SW480 (cell line): Measurements from ENCODE around the gene DUS2.

Experiments used
- DNase-seq: peaks from one replicate; pipeline ENCODE4 v3.0.0-alpha.2; 2016; ENCODE audit warnings: low spot score

DUS2 gene

DNA sequence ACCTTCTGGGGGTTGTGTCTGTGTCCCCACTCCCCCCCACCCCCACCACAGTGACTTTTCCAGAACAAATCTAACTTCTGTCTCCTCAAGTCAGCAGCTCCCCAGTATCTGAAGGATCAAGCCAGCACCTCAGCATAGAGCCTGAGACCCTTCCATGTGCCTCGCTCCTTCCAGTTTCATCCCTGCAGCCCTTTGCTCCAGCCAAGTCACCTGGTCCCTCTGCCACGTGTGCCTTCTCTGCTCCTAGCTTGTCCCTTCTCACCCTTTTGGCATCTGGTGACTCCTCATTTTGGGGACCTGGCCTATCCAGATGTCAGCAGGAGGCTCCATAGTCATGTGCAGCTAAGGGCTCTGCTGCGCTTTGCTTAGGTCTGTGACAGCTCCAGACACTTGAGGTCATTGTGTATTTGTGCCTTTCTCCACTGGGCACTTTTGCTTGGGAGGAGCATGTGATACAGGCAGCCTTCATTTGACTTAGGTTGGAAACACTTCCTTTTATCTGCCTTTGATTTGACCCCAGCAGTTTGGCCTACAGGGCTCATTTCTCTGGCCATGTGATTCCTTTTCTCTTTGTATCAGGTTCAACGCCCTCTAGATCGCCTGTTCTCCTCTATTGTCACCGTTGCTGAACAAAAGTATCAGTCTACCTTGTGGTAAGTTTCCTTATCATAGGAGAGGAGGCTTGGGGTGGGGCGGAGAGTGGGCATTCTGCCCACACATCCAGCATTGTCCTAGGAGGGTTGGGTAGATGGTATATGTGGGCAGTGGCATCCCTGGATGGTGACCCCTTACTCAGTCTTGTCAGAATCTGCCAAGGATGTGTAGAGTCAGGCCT, 55.0 kb downstream of the DUS2 start:
- no peak for DNase-seq

DNA sequence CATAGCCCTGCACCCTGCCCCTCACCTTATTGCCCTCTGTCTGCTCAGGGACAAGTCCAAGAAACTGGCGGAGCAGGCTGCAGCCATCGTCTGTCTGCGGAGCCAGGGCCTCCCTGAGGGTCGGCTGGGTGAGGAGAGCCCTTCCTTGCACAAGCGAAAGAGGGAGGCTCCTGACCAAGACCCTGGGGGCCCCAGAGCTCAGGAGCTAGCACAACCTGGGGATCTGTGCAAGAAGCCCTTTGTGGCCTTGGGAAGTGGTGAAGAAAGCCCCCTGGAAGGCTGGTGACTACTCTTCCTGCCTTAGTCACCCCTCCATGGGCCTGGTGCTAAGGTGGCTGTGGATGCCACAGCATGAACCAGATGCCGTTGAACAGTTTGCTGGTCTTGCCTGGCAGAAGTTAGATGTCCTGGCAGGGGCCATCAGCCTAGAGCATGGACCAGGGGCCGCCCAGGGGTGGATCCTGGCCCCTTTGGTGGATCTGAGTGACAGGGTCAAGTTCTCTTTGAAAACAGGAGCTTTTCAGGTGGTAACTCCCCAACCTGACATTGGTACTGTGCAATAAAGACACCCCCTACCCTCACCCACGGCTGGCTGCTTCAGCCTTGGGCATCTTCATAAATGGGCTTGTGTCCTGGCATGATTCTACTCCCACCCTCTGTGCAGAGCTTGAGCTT, 55.8 kb downstream of the DUS2 start:
- no peak for DNase-seq

DNA sequence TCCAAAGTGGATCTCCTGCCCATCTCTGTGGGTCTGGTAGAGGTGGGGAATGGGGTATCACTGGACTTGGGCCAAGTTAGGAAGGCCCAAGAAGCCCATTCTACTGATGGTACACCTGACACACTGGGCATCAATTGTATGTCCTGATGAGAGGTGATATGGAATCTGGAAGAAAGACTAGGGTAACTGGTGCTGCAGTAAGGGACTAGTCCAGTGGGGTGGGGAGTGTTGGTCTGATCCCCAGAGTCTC, 56.2 kb downstream of the DUS2 start:
- DNase-seq = no peak

GRCh38 chr16:68079626-68080344, 56.7 kb downstream of the DUS2 start:
- peak; percentile 72 for DNase-seq

GRCh38 chr16:68081861-68082628, 59.0 kb downstream of the DUS2 start:
- no peak for DNase-seq

DNA sequence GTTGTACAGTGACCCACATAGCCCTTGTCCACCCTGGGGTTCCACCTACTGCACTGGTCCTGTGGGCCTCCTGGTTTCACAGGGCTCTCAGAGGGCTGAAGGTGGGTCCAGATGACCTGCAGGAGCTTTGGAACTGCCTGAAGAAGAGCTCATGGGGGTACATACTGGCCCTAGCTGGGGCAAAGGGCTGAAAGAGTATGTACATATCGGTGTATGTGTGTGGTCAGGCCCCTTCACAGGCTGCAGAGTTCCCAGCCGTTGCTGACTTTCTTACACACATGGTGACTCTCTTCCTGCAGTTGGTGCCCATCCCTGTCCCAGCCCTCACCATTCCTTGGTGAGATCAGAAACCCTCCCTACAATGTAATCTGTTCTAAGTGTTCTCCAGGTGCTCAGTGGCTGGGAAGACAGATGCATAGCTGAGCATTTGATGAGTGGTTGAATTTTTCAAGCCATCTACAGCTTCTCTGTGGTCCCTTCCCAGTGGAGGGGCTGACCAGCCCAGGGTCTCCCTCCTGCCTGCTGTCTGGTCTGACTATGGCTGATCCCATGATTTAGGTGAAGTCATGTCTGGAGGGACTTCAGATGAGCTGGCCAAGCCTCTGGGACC, 59.6 kb downstream of the DUS2 start:
- no peak for DNase-seq

DNA sequence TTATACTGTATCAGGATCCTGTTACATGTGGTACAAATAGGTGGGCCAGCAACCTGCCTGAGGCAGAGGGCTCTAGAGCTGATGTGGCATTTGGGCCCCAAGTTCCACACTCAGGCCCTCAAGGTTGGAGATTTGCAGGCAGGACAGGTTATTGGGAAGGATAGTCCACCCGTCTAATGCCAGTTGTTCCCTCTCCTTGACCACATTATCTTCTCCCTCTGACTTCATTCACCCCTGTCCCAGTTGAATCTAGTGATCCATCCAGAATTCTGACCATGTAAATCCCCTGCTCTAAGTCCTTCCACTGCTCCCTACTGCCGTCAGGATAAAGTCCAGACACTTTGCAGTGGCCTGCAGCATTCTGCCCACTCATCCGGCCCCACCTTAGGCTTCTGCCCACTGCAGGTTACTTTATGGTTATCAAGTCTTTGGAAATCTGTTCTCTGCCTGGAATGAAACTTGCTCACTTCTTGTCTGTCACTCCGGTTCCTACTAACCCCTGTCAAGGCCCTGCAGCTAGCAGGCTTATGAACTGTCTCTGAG, 60.2 kb downstream of the DUS2 start:
- no peak for DNase-seq

- peak; percentile 62 for DNase-seq
Observed at GRCh38 chr16:68083861-68084503, 60.9 kb downstream of the DUS2 start.

DNA sequence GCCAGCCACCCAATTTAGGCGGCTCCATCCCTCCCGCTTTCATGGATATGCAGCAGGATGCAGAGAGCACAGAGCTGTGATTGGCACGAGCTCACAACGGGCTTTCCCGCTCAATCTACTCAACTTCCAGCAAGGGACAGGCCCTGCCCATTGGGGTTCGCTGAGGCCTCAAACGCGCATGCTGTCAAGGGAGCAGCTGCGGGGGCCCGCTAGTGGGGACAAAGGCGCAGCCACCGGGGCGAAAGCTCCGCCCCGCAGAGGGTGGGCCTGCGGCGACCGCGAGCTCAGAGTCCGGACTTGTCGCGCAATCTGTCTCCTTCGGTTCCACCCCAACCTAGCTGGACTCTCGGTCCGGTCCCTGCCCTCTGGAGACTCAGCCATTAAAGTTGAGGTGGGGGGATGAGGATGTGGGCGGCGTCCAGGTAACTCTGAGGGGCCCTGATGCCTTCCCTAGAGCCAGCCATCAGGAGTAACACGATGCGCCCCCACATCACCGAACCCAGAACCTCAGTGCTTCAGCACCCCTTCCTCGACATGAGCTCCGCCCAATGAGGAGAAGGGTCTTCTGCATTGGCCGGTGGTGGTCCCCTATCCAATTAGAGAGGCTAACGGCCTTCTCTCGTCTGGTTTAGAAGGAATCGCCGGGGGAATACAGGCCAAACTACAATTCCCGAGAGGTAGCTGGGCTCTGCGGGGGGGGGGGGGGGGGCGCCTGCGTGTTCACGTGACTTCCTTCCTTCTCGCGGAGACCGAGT, 61.6 kb downstream of the DUS2 start:
- DNase-seq = peak; percentile 92

DNA sequence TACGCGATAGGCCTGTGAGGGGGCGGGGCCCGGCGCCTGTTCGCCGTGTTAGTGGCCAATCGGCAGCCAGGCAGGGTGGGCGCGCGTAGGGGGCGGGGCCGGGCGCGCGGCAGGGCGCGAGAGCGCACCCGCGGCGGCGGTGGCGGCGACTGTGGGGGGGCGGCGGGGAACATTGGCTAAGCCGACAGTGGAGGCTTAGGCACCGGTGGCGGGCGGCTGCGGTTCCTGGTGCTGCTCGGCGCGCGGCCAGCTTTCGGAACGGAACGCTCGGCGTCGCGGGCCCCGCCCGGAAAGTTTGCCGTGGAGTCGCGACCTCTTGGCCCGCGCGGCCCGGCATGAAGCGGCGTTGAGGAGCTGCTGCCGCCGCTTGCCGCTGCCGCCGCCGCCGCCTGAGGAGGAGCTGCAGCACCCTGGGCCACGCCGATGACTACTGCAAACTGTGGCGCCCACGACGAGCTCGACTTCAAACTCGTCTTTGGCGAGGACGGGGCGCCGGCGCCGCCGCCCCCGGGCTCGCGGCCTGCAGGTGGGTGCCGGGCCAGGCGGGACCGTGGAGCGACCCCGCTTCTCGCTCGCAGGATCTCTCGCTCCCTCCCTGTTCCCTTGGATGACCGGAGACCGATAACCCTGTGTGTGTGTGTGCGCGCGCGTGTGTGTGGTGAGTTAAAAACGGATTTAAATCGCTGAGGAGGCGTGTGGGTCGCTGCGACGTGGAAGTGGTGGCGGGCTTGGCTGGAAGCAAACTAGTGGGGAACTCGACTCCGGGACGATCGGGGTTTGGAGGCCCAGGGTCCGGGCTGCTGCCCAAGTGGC, 62.4 kb downstream of the DUS2 start, which contains the start of gene NFATC3:
TSS of gene NFATC3 (plus strand) at position 112 of the 813 bp plus-strand sequence. CDS start at position 424, 312 bp downstream.
- peak; percentile 95 for DNase-seq

- DNase-seq = peak; percentile 60
Observed at GRCh38 chr16:68086336-68086841, 63.3 kb downstream of the DUS2 start.

- DNase-seq = peak; percentile 21
Observed at GRCh38 chr16:68086860-68087268, 63.8 kb downstream of the DUS2 start.

- no peak for DNase-seq
Observed at GRCh38 chr16:68087688-68088087, 64.6 kb downstream of the DUS2 start.

- DNase-seq = no peak
Observed at GRCh38 chr16:68088130-68088972, 65.3 kb downstream of the DUS2 start.

DNA sequence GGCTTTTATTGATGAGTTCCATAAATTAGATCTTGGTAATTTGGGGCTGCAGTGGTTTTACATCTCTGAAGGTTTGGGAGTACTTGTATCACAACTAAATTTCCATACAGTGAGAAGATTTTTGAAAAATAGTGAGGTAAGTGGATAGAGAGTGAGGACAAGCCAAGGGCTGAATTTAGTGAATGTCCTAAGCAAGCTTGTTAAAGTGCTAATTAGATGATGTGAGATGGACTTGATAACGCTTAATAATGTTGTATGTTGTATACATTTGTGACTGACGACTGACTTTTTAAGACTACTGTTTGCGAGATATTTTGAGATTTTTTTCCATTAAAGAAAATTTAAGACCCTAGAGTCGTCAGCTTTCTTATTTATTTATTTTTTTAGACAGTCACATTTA, 66.0 kb downstream of the DUS2 start:
- DNase-seq = no peak

- no peak for DNase-seq
Observed at GRCh38 chr16:68090130-68090529, 67.0 kb downstream of the DUS2 start.

GRCh38 chr16:68090533-68090932, 67.4 kb downstream of the DUS2 start:
- no peak for DNase-seq
